Central memory CD4-positive, alpha-beta T cell (primary cell): ENCODE measurements around the gene KERA.
"Not testable (repeated sequence)": the region's sequence is repeated elsewhere in the genome, so short reads cannot be mapped to it uniquely, and the experiment has no call there.

ENCODE experiments used
- DNase-seq: peaks from one replicate; pipeline ENCODE4 v3.0.0; 2022
- total RNA-seq, 3 experiments: gene quantifications; one replicate each; lab custom pipeline; 2026; lab: John Stamatoyannopoulos, UW

The KERA gene, protein sequence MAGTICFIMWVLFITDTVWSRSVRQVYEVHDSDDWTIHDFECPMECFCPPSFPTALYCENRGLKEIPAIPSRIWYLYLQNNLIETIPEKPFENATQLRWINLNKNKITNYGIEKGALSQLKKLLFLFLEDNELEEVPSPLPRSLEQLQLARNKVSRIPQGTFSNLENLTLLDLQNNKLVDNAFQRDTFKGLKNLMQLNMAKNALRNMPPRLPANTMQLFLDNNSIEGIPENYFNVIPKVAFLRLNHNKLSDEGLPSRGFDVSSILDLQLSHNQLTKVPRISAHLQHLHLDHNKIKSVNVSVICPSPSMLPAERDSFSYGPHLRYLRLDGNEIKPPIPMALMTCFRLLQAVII
- 0 reads per million in 3 experiments for total RNA-seq

DNA sequence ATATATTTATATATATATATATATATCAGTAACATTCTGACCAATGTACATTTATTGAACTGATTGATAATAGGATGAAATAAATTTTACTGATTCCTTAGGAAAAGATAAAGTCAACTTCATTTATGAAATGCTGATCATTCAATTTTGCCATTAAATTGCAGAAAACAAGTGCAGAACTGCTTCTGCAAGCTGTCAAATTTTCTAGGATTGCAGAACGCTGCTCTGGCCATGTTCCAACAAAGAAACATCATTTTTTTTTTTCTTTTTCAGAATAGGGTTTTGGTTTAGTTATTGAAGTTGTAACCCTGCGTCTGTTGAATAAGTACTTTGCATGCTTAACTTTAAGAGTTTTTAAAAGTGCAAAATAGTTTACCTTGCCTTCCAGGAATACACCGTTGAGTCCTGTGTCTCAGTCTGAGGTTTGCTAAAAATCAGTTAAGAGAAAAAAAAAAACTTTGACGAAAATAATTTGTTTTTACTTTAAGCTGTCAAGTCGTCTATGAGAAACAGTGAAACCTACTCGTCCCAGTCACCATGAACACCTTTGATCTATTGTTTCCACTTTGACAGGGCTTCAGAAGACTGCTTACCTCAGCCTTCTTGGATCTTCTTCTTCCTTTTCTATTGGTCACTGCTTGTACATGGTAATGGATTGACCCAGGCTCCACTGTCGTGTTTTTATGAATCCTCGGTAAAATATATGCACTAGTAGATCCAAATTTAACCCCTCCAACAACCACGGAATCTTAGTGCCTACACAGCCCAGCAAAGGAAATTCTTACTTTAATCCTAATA is at the start of gene KERA:
Gene KERA (minus strand): TSS at position 657 of the 798 bp plus-strand sequence. CDS start 1,743 bp downstream, outside the sequence.
- DNase-seq = no peak

DNA sequence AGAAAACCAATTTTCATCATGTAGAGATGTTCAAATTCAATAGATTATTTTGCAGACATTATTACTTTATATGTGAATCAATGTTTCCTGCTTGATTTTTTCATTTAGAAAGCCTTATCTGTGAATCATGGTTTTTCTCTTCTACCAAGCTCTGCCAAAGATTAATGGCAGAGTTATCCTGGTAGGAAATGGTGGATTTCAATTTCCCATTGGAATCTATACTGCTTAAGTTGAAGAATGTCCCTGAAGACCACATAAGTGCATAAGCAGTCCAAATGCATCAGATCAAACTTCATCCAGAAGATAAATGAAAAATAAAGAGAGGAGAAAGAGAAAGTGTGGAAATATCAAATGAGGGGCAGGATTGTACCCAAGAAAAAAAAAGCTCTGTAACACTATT is 48.5 kb upstream of the KERA start:
- DNase-seq = no peak

DNA sequence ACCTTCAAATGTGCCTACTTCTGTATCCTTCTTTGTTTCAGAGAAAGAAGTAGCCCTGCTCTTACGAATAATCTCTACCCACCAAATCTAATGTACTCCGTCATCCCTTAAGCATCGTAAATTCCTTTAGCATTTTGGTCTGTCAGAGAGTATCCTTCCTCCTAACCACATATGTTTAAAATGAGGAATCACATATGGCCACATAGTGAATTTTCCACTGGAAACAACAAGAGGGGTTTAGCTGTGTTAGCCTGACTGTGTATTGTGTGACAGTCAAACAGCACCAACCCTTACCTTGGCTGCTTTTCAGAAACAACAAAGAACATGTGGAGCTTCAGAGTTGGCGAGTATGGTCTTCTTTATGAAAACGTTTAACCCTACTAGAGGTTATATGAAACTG is 48.0 kb upstream of the KERA start:
- no peak for DNase-seq

DNA sequence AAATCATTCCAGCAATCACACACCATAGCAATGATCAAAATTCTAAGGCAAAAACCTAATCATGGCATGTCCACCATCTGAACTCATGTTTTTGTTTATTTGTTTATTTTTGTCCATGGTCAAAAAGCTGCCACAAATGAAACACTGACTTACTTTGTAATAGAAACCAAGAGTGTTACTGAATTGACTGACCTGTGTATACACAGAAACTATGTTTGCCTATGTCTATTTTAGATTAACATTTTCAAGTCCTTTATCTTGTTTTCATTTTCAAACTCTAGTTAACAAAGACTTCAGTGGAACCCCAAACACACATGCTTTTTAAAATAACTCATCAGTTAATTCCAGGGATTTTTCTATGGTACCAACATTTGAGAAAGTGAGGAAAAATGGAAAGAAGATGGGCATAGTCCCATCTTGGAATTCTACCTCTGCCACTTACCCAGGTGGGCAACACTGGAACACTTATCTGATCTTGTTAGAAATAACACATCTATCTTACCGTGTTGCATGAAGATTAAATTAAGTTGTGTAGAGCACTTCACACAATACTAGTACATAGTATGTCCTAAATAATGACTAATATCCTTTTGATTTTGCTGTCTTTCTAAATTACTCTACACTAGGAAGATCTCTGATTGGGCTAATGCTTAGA is 47.1 kb upstream of the KERA start:
- no peak for DNase-seq

DNA sequence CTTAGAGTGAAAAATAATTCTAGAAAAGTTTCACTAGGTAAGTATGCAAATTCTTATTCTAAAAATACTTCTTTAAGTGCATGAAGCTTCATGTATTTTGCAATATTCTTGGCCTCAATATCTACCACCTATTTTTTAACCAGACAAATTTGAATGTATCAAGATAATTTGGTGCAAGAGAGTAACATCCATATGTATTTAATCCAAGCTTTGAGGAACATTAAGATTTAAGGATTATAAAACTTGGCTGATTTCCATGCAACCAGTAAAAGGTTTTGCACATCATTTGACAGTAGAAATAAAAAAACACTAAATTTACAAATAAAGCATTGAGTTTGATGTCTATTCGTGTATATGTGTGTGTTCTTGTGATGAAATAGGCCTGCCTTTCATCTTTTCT is 45.8 kb upstream of the KERA start:
- DNase-seq = no peak

- no peak for DNase-seq
Measured at GRCh38 chr12:91103101-91103500, 45.3 kb upstream of the KERA start.

DNA sequence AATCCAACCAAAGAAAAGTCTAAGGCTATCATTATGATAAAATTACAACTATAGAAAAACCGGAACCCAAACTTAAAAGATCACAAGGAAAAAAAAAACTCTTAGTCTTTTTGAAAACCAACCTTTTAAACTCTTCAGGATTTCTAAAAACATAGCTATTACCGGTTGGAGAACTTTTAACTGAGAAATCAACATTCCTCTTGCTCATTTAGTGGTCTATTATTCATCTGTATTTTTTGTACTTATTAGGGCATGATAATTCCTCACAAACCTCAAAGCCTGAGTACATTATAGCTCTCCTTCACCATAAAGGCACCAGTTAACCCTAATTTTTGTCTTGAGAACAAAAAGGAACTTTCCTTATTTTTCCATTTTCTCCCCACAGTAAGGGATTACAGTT is 43.1 kb upstream of the KERA start:
- no peak for DNase-seq

DNA sequence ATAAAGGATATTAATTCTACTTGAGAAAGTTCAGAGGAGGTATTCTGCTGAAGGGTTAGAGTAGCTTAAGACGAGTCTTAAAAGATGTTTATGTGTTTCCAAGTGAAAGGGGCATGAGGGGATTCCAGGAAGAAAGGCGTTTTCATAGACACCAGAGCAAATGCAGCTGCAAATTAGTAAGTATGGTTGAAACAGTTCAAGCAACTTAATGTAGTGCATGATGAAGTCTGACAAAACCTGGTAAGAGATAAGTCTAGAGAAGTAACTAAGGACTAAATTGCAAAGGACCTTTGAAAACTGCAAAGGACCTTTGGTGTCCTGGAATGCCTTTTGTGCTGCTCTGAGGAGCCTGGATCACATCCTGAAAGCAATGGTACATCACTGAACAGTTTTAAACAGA is 42.0 kb upstream of the KERA start:
- no peak for DNase-seq

DNA sequence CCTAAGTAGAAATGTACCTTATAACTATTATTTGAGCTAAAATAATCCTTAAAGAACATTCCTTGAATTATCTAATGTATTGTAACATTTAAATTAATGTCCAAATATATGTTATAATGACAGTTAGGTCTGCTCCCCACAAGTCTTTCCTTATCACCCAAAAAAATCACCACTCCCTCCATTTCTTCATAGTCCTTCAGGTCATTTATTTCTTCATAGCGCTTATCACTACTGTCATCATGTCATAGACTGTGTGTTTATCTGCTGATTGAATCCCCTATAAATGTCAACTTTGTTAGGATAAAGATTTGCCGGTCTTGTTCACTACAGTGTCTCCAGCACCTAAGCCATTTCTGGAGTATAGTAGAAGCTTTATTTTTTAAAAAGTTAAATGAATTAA is 41.5 kb upstream of the KERA start:
- no peak for DNase-seq

DNA sequence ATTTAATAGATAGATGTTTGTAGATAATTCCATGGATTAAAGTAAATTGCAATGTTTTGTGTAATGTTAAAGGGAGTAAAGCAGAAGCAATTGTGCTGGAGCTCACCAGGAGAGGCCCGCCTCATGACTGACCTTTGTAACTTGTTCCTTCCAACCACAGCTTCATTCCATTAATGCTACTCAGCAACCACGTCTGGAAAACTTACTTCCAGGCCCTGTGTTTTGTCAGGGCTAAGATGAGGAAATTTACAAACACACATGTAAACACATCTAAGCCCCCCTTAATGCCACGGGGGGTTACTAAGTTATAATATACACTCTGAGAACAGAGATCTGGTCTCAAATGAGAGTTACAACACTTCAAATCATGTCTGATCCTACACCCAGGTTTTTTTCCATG is 41.1 kb upstream of the KERA start:
- DNase-seq = no peak

DNA sequence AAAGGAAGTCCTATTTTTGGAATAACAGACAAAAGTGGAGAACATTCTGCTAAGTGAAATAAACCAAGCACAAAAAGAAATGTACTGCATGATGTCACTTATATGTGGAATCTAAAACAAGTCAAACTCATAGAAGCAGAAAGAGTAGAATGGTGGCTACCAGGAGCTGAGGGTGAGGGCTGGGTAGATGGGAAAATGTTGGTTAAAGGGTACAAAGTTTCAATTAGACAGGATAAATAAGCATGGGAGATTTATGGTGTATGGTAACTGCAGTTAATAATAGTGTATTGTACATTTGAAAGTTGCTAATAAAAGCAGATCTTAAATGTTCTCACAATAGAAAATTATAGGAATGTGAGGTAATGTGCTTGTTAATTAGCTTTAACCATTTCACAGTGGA is 40.6 kb upstream of the KERA start:
- no peak for DNase-seq

- DNase-seq = no peak
Measured at GRCh38 chr12:91094957-91095356, 37.1 kb upstream of the KERA start.

- no peak for DNase-seq
Measured at GRCh38 chr12:91094032-91094662, 36.3 kb upstream of the KERA start.

DNA sequence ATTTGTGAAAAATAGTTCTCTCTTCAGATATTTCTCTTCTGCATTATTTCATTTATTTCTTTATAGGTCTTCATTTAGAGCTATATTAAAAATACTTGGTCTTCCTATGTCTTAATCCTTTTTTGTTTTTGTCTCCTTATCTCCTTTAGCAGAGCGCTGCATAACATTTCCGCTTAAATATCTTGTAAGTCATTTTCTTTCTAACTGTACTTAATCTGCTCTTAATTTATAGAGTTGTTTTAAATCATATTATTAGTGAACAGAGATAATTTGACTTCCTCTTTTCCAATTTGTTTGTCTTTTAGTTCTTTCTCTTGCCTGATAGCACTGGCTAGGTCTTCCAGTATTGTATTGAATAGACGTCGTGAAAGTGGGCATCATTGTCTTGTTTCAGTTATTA is 35.5 kb upstream of the KERA start:
- no peak for DNase-seq

DNA sequence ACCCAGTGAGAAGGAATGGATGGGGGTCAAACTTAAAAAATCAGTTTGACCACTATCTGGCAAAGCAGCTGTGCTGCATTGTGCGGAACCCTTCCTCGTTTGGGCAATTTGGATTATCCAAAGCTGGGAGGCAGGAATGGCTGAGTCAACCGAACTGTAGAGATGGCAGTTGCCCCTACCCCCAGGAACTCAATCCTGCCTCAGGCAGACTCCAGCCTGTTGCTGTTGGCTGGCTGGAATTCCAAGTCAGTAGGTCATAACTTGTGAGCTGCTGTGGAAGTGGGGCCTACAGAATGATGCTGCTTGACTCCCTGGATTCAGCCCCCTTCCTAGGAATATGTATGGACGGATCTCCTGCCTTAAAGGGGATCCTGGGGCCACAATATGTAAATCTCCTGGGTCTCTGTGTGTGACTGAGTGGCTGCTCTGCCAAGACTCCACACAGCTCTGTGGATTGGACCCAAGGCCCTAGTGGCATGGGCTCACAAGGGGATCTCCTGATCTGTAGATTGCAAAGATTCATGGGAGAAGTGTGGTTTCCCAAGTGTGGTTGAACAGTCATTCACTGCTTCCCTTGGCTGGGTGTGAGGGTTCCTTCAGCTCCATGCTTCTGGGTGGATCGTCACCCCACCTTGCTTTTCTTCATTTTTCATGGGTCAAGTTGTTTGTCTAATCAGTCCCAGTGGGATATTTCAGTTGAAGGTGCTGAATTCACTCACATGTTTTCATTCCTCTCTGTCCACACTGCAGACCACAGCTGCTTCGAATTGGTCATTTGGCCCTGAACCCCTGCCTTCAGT is 34.3 kb upstream of the KERA start:
- no peak for DNase-seq

GRCh38 chr12:91089953-91090352 is 32.1 kb upstream of the KERA start:
- DNase-seq = not testable (repeated sequence)

GRCh38 chr12:91080041-91080440 is 22.2 kb upstream of the KERA start:
- no peak for DNase-seq

- DNase-seq = no peak
Measured at GRCh38 chr12:91078501-91078900, 20.7 kb upstream of the KERA start.

DNA sequence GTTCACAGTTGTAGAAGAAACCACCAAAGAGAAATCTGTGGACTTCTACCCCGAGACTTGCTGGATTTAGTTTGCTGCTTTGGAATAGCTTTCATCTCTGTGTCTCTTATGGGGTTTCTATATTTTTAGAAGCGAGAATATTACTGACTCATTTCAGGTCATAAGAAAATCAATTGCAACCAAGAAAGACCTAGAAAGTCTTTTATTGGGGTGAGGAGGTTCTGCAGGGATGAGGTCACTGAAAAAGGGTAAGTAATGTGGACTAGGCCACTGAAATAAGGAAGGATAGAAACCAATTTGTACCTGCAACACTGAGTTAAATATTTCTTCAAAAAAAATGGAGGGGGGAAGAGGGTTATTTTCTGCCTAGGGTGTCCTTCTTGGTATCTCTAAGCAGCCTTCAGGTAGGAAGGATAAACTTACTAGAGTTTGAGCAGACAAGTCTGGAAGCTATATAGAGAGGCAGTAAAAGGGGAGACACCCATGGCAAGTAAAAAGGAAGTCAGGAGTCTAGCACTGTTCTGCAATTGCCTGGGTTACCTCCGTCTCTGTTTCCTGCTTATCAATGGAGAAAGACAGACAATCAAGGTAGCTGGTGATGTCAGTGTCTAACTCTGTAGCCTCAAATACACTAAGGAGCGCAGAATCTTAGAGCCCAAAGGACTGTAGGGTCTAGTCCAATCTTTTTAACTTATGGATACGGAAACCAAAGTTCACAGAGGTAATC is 19.6 kb upstream of the KERA start:
- no peak for DNase-seq

DNA sequence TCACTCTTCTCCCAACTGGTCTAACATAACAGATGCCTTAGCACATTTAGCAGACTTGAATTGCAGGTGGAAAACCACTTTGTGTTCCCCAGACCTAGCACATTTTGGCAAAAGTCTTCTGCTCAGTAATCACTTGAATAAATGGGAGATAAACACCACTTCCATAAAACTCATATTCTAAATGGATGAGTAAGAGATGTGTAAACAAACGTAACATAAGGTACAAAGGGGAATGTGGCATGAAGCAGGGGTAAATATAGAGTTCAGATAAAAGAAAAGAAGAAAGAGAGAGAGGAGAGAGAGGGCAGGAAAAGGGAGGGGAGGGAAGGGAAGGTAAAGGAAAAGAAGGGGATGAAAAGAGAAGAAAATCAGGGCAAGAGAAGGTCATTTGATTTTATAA is 17.0 kb upstream of the KERA start:
- no peak for DNase-seq

DNA sequence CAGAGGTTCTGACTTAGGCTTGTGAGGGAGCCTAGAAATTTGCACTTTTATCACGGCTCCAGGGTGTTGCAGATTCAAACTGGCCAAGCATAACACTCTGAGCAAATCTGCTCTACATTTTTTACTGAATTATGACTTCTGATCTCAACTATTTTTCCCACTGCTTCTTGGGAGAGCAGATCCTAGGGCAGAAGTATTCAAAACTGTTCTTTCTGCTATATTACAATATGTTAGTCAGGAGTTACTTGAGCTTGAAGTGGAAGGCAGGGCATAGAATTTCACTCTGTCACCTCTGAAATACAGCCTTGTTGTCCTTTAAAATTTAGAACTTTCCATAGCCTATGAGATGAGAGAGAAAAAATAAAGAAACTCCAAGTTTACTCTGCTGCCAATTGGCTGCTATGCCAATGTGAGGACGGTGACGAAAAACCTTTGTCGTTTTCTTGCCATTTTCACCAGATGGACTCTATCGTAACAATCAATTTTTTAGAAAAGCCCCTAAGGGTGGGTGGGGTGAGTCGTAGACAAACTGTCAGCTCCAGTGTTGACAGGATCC is 16.4 kb upstream of the KERA start:
- no peak for DNase-seq
